Liver (tissue), 9 donors: ENCODE measurements around the gene PFN3. TPM values are rescaled to one million over a fixed set of nuclear protein-coding genes. Genes with fewer than 3 reads are reported as not detected.

Experiments
- DNase-seq: peaks from one replicate; pipeline ENCODE4 v3.0.0-alpha.2; 2017; ENCODE audit warnings: low spot score
- H3K27ac ChIP-seq, 2 donors: one replicate each; pipeline ENCODE4 v1.7.0; 2013; ENCODE audit warnings: inconsistent platforms in 2 of 2, low read length in 2 of 2, control low read depth in 1 of 2, low read depth in 1 of 2, mild to moderate bottlenecking in 1 of 2
- H3K27me3 ChIP-seq, 4 donors: one replicate each; pipeline versions ENCODE4 v1.6.1 to v1.7.0; 2013; ENCODE audit warnings: low read length in 3 of 4, inconsistent platforms in 1 of 4, mild to moderate bottlenecking in 1 of 4, moderate library complexity in 1 of 4; ENCODE audit not compliant: control insufficient read depth in 4 of 4, insufficient read depth in 4 of 4
- H3K36me3 ChIP-seq, 4 donors: one replicate each; pipeline versions ENCODE4 v1.6.1 to v1.7.0; 2013; ENCODE audit warnings: low read length in 3 of 4, mild to moderate bottlenecking in 3 of 4, low read depth in 1 of 4, moderate library complexity in 1 of 4; ENCODE audit not compliant: control insufficient read depth in 4 of 4, insufficient read depth in 3 of 4
- H3K4me1 ChIP-seq, 4 donors: one replicate each; pipeline versions ENCODE4 v1.6.1 to v1.7.0; 2013; ENCODE audit warnings: low read length in 3 of 4, mild to moderate bottlenecking in 3 of 4, moderate library complexity in 1 of 4; ENCODE audit not compliant: control insufficient read depth in 4 of 4, insufficient read depth in 4 of 4
- H3K4me3 ChIP-seq, 3 donors: one replicate each; pipeline versions ENCODE4 v1.6.1 to v1.7.0; 2013; ENCODE audit warnings: low read length in 3 of 3, control low read depth in 1 of 3, low read depth in 1 of 3, mild to moderate bottlenecking in 1 of 3
- H3K9ac ChIP-seq, 2 donors: one replicate each; pipeline ENCODE4 v1.7.0; 2013; ENCODE audit warnings: low read length in 2 of 2, mild to moderate bottlenecking in 2 of 2, moderate library complexity in 2 of 2, control low read depth in 1 of 2, low read depth in 1 of 2
- H3K9me3 ChIP-seq, 4 donors: one replicate each; pipeline versions ENCODE4 v1.6.1 to v1.7.0; 2013; ENCODE audit warnings: low read length in 3 of 4; ENCODE audit not compliant: control insufficient read depth in 4 of 4
- ATF3 ChIP-seq: IDR thresholded peaks from 2 replicates; pipeline ENCODE4 v1.6.1; 2016; ENCODE audit warnings: antibody characterized with exemption
- EGR1 ChIP-seq, 2 donors: IDR thresholded peaks; 2 replicates each; pipeline ENCODE4 v1.6.1; 2016 to 2018; ENCODE audit warnings: antibody characterized with exemption in 2 of 2, low read depth in 2 of 2
- GABPA ChIP-seq, 2 donors: IDR thresholded peaks in 1 of 2; conservative IDR thresholded peaks in 1 of 2; 2 replicates each; pipeline ENCODE4 v1.6.1; 2016; ENCODE audit warnings: antibody characterized with exemption in 2 of 2, mild to moderate bottlenecking in 1 of 2, moderate library complexity in 1 of 2
- HNF4G ChIP-seq: IDR thresholded peaks from 2 replicates; pipeline ENCODE4 v1.6.1; 2016; ENCODE audit warnings: antibody characterized with exemption
- RAD21 ChIP-seq, 2 donors: IDR thresholded peaks; 2 replicates each; pipeline ENCODE4 v1.6.1; 2016; ENCODE audit warnings: antibody characterized with exemption in 2 of 2, mild to moderate bottlenecking in 2 of 2
- REST ChIP-seq: IDR thresholded peaks from 2 replicates; pipeline ENCODE4 v1.6.1; 2016; ENCODE audit warnings: antibody characterized with exemption, mild to moderate bottlenecking
- RXRA ChIP-seq, 2 donors: IDR thresholded peaks; 2 replicates each; pipeline ENCODE4 v1.6.1; 2017 to 2018; ENCODE audit warnings: antibody characterized with exemption in 2 of 2, mild to moderate bottlenecking in 1 of 2
- SP1 ChIP-seq: IDR thresholded peaks from 2 replicates; pipeline ENCODE4 v1.6.1; 2018; ENCODE audit warnings: antibody characterized with exemption, mild to moderate bottlenecking
- YY1 ChIP-seq: IDR thresholded peaks from 2 replicates; pipeline ENCODE4 v1.6.1; 2016; ENCODE audit warnings: antibody characterized with exemption, mild to moderate bottlenecking
- WGBS: extraction: QIAGEN DNeasy Blood & Tissue Kit; methylation state at CpG from one replicate; pipeline ENCODE4 v1.1.7; 2013; 5-methylcytosine and 5-hydroxymethylcytosine counted together
- polyA plus RNA-seq, 2 donors: library from polyadenylated mRNA; stranded (reverse) in 1 of 2; unstranded in 1 of 2; fragments of 200-250 nt in 1 of 2; fragments of >200 nt in 1 of 2; fragmentation: Nextera tagmentation in 1 of 2; extraction: Ambion mirVana in 1 of 2; gene quantifications; one replicate each; pipeline versions ENCODE4 v1.2.1 to v1.2.3, GENCODE V29; 2013 to 2015
- total RNA-seq, 2 donors: library from RNA; depleted of rRNA; stranded (reverse); fragments of >200 nt; gene quantifications; one replicate each; pipeline ENCODE4 v1.2.3, GENCODE V29; 2014
- TF ChIP-seq, protein P1 (sequence below): IDR thresholded peaks from 2 replicates; pipeline ENCODE4 v1.6.1; 2016; ENCODE audit warnings: antibody characterized with exemption
- donor health status: healthy.
- donor health status: healthy.
- donor health status: healthy.
- donor health status: healthy.
- donor health status: healthy.

Gene PFN3
- total and polyA plus RNA-seq, 4 donors: not detected

DNA sequence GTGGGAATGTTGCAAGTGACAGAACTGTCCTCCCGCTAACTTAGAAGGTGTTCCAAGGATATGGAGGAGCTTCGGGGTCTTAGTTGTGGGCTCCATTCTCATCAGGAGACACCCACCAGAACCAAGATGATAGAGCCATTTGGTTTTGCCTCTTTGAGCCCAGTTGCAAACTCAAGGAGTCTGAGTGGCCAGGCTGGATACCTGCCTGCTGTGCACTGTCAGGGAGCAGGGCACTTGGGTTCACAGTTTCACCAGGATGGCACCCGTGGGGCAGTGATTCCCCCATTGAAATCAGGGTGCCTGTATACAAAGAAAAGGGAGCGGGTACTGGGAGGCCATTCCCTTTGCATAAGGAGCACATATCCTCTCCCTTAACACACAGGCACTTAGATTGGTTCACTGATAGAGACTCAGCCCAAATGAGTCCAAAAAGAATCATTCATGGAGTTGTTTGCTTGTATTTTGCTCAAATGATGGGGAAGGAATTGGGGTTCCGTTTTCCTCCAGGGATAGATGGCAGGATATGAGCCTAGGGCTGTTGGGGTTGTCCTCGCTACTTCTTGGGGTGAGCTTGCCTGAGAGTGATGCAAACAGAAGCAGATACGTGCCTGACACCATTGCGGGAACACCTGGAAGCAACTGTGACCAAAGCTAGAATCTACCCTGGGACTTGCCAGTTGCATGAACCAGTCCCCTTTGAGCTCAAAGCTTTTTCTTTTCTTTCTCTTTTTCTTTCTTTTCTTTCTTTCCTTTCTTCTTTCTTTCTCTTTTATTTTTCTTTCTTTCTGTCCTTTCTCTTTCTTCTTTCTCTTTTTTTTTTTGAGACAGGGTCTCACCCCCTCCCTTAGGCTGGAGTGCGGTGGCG, 44.8 kb upstream of the PFN3 start:
- TF ChIP-seq HNF4G: no peak
- Histone ChIP-seq H3K4me3 (no peak overlapping the region), H3K27me3 (no peaks in the 10 kb centered on the region), H3K27ac (no peak overlapping the region), H3K4me1 (peaks cover 5 to 18% (median 9%) of the 10 kb centered on the region in 4 donors), H3K9me3 (no peaks in the 10 kb centered on the region), H3K36me3 (peaks cover 0 to 6% (median under 1%) of the 10 kb centered on the region in 4 donors), H3K9ac (no peak overlapping the region)
- 56% methylated on average over 10 of the region's 10 CpGs for WGBS
- DNase-seq: no peak

GRCh38 chr5:177444106-177445051, 43.9 kb upstream of the PFN3 start:
- no peak overlapping the region for H3K9ac ChIP-seq
- H3K9me3 ChIP-seq: no peaks in the 10 kb centered on the region
- peaks cover 0 to 6% (median under 1%) of the 10 kb centered on the region in 4 donors for H3K36me3 ChIP-seq
- H3K27me3 ChIP-seq: no peaks in the 10 kb centered on the region
- TF ChIP-seq RXRA (IDR thresholded peaks at IDR 0.05) (no peak), RAD21 (IDR thresholded peaks at IDR 0.05) (no peak), SP1 (no peak), EGR1 (IDR thresholded peaks at IDR 0.05; ENCODE audit: low read depth in 2 of 2) (no peak), GABPA (IDR thresholded peaks at IDR 0.05 in 1 of 2, conservative IDR thresholded peaks at IDR 0.05 in 1 of 2) (no peak), YY1 (no peak), REST (no peak), ATF3 (no peak)
- TF ChIP-seq, protein P1, sequence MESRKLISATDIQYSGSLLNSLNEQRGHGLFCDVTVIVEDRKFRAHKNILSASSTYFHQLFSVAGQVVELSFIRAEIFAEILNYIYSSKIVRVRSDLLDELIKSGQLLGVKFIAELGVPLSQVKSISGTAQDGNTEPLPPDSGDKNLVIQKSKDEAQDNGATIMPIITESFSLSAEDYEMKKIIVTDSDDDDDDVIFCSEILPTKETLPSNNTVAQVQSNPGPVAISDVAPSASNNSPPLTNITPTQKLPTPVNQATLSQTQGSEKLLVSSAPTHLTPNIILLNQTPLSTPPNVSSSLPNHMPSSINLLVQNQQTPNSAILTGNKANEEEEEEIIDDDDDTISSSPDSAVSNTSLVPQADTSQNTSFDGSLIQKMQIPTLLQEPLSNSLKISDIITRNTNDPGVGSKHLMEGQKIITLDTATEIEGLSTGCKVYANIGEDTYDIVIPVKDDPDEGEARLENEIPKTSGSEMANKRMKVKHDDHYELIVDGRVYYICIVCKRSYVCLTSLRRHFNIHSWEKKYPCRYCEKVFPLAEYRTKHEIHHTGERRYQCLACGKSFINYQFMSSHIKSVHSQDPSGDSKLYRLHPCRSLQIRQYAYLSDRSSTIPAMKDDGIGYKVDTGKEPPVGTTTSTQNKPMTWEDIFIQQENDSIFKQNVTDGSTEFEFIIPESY: no peak
- no peak for DNase-seq
- H3K4me3 ChIP-seq: no peak overlapping the region
- 82% methylated on average over 7 of the region's 7 CpGs for WGBS
- peaks cover 5 to 18% (median 9%) of the 10 kb centered on the region in 4 donors for H3K4me1 ChIP-seq
- H3K27ac ChIP-seq: no peak overlapping the region
